Mucosa of descending colon (tissue), 3 donors: ENCODE results near the gene DUS1L. TPM values are rescaled to one million over a fixed set of nuclear protein-coding genes. Genes with fewer than 3 reads are reported as not detected.

Experiments
- ATAC-seq: fragments of 200-7000 bp; cut with Tn5 transposase; one replicate; pipeline ENCODE4 v1.9.1; 2020; ENCODE audit warnings: mild to moderate bottlenecking, moderate library complexity
- DNase-seq, 3 donors: peaks; one replicate each; pipeline ENCODE4 v3.0.0-alpha.2; 2020
- H3K36me3 ChIP-seq: fragments of 200-600 bp; one replicate; pipeline ENCODE4 v1.8.0; 2021; ENCODE audit warnings: low read depth, mild to moderate bottlenecking
- H3K4me1 ChIP-seq: fragments of 200-600 bp; one replicate; pipeline ENCODE4 v1.8.0; 2021; ENCODE audit warnings: low read depth, mild to moderate bottlenecking
- H3K4me3 ChIP-seq: fragments of 200-600 bp; one replicate; pipeline ENCODE4 v1.8.0; 2021; ENCODE audit warnings: mild to moderate bottlenecking
- H3K9me3 ChIP-seq: fragments of 200-600 bp; one replicate; pipeline ENCODE4 v1.8.0; 2021; ENCODE audit warnings: mild to moderate bottlenecking
- intact Hi-C, 2 donors: fragments of 100-400 bp; cut with DNase I in 1 of 2; cut with micrococcal nuclease in 1 of 2; formaldehyde crosslinking; loops; one replicate each; pipeline versions ENCODE4 v1.11.0 to v1.11.1; 2022; cut with DNase I, micrococcal nuclease
- total RNA-seq, 3 donors: library from RNA; stranded (reverse); fragmentation: NEBNext Ultra II Directional in 2 of 3; extraction: Animal tissue kit (Norgen Biotek cat#: 25700) in 2 of 3; gene quantifications; one replicate each; pipeline versions ENCODE4 v1.2.1 to v1.2.4, GENCODE V29; 2021 to 2023
- TF ChIP-seq, protein P1 (sequence below): fragments of 200-600 bp; IDR thresholded peaks from one replicate; pipeline ENCODE4 v1.8.0; 2022; ENCODE audit warnings: antibody characterized with exemption, mild to moderate bottlenecking
- donor health status: DM: no; HTN: no; CAD: no; lungs with moderate emphysema.
- donor health status: DM: no; HTN: no; CAD: no.
- donor health status: DM: no; HTN: yes; CAD: no.

Gene DUS1L
- total RNA-seq, 3 donors from 2014 or later, result 99.8 to 143 (median 138) TPM

DNA sequence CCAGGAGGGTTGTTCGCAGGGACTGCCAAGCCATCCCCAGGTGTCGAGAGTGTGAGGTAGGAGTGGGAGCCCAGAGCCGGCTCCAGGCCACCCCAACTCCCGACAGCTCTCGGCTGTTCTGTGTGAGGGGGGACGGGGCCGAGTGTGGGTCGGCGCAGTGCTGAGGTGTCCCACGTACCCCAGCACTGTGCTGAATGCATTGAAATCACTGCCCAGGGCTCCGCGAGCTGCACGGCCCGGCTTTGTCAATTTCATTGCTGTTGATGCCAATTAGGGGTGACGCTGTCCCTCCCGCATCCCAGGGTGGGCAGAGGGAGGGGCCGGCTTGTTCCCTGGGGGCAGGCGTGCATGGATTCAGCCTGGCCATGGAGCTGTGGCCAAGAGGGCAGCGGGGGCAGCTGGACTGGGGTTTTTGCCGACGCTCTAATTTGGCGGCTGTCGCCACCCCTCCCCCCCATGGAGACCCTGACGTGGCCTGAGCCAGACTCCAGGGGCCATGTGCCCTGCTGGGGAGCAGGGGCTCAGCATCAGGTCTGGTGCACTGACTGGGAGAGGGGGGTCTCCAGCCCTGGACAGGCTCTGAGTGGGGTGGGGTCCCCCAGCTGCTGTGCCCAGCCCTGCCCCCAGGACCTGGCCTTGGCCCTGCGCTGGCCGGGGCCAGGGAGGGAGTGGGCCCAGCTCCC, 57.2 kb downstream of the DUS1L start:
- Histone ChIP-seq H3K9me3 (no peaks in the 10 kb centered on the region), H3K36me3 (no peaks in the 10 kb centered on the region), H3K4me3 (no peak overlapping the region), H3K4me1 (no peaks in the 10 kb centered on the region)
- no peak for ATAC-seq
- intact Hi-C loops, result no loop called here
- DNase-seq, result no peak
- TF ChIP-seq, protein P1, sequence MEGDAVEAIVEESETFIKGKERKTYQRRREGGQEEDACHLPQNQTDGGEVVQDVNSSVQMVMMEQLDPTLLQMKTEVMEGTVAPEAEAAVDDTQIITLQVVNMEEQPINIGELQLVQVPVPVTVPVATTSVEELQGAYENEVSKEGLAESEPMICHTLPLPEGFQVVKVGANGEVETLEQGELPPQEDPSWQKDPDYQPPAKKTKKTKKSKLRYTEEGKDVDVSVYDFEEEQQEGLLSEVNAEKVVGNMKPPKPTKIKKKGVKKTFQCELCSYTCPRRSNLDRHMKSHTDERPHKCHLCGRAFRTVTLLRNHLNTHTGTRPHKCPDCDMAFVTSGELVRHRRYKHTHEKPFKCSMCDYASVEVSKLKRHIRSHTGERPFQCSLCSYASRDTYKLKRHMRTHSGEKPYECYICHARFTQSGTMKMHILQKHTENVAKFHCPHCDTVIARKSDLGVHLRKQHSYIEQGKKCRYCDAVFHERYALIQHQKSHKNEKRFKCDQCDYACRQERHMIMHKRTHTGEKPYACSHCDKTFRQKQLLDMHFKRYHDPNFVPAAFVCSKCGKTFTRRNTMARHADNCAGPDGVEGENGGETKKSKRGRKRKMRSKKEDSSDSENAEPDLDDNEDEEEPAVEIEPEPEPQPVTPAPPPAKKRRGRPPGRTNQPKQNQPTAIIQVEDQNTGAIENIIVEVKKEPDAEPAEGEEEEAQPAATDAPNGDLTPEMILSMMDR, result no peak

Other genes starting within 250 kb of the DUS1L start
- 10 to 100 TPM; 21.2 to 80.2 (median 38.7) TPM for gene MCRIP1, start 232.5 kb downstream of the DUS1L start, total RNA-seq
- under 1 TPM in 2 of 3 donors, not detected in 1; 0.52 to 0.84 TPM for gene PPP1R27, start 230.8 kb downstream of the DUS1L start, total RNA-seq
- 100 to 1,000 TPM; 354 to 727 (median 491) TPM for gene P4HB, start 205.3 kb downstream of the DUS1L start, total RNA-seq
- 100 to 1,000 TPM; 326 to 473 (median 442) TPM for gene ARHGDIA, start 194.5 kb downstream of the DUS1L start, total RNA-seq
- gene ALYREF, start 174.2 kb downstream of the DUS1L start, total RNA-seq, result 10 to 100 TPM; 38.1 to 88.7 (median 43.3) TPM
- gene ANAPC11, start 174.1 kb downstream of the DUS1L start, total RNA-seq, result 10 to 100 TPM; 78.2 to 97.1 (median 81.3) TPM
- gene NPB, start 163.6 kb downstream of the DUS1L start, total RNA-seq, result under 1 TPM; 0.12 to 0.51 (median 0.26) TPM
- 10 to 100 TPM; 36.0 to 59.4 (median 58.3) TPM for gene PCYT2, start 154.4 kb downstream of the DUS1L start, total RNA-seq
- 10 to 100 TPM; 50.1 to 83.5 (median 73.7) TPM for gene SIRT7, start 147.6 kb downstream of the DUS1L start, total RNA-seq
- 10 to 100 TPM; 17.4 to 34.0 (median 21.1) TPM for gene MAFG, start 138.1 kb downstream of the DUS1L start, total RNA-seq
- 10 to 100 TPM; 14.7 to 35.0 (median 28.2) TPM for gene PYCR1, start 128.5 kb downstream of the DUS1L start, total RNA-seq
- under 1 TPM in 1 of 3 donors, not detected in 2; 0.13 TPM for gene MYADML2, start 118.6 kb downstream of the DUS1L start, total RNA-seq
- gene NOTUM, start 104.6 kb downstream of the DUS1L start, total RNA-seq, result under 1 TPM in 1 of 3 donors, not detected in 2; 0.13 TPM
- gene ASPSCR1, start 88.2 kb downstream of the DUS1L start, total RNA-seq, result 10 to 100 TPM; 33.1 to 35.2 (median 34.5) TPM
- 100 to 1,000 TPM in 1 of 3 donors, 10 to 100 TPM in 2; 76.3 to 114 (median 81.3) TPM for gene CENPX, start 42.9 kb downstream of the DUS1L start, total RNA-seq
- gene LRRC45, start 42.5 kb downstream of the DUS1L start, total RNA-seq, result 10 to 100 TPM; 18.9 to 20.0 (median 19.8) TPM
- 1 to 10 TPM; 3.4 to 6.2 (median 4.2) TPM for gene RAC3, start 34.1 kb downstream of the DUS1L start, total RNA-seq
- gene DCXR, start 28.1 kb downstream of the DUS1L start, total RNA-seq, result 100 to 1,000 TPM in 2 of 3 donors, 10 to 100 TPM in 1; 84.9 to 151 (median 124) TPM
- gene RFNG, start 14.0 kb downstream of the DUS1L start, total RNA-seq, result 10 to 100 TPM; 30.7 to 37.9 (median 30.9) TPM
- 10 to 100 TPM; 73.6 to 81.6 (median 80.4) TPM for gene GPS1, start 13.9 kb downstream of the DUS1L start, total RNA-seq
- 100 to 1,000 TPM in 2 of 3 donors, 10 to 100 TPM in 1; 87.2 to 115 (median 102) TPM for gene FASN, start 32.4 kb upstream of the DUS1L start, total RNA-seq
- 10 to 100 TPM; 41.3 to 46.3 (median 45.4) TPM for gene CCDC57, start 147.0 kb upstream of the DUS1L start, total RNA-seq
- gene SLC16A3, start 163.2 kb upstream of the DUS1L start, total RNA-seq, result 100 to 1,000 TPM in 2 of 3 donors, 10 to 100 TPM in 1; 41.0 to 150 (median 104) TPM
- gene CSNK1D, start 207.9 kb upstream of the DUS1L start, total RNA-seq, result 100 to 1,000 TPM; 177 to 221 (median 189) TPM